HG02571 (cell line): ENCODE results near the gene ANO3.
"Not testable (repeated sequence)": the region's sequence is repeated elsewhere in the genome, so short reads cannot be mapped to it uniquely, and the experiment has no call there.

ENCODE experiments used
- ATAC-seq: cut with Tn5 transposase; IDR thresholded peaks from one replicate; pipeline ENCODE4 v1.9.1; 2021; ENCODE audit warnings: mild to moderate bottlenecking, moderate library complexity; ENCODE audit not compliant: unreplicated experiment

Gene ANO3

DNA sequence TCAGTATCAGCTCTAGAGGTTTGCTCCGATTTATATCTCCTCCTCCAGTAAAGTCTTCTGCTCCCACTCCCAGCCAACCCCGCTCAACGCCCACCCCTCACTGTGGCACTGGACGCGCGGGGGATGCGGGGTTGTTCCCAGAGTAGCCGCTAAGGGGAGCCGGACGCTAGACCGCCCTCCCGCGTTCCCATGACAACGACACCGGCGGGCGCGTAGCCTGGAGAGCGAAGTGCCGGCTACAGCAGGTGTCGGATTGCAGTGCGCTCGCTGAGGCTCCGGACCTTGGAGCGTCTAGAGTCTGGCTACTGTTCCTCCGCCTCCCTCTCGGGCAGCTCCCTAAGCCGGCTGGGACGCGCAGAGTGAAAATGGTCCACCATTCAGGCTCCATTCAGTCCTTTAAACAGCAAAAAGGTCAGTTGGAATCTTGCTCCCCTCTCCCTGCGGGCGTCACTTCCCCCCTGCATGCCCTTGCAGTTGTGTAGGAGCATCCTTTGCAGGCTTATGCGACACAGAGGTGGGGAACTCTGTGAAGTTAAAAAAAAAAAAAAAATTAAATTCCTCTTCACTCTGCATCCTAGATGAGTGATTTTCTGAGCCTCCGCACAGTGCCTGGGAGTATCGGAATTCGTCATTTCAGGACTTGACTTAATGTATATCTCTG is at the start of gene ANO3:
Gene ANO3, plus strand, starts transcription at position 220 of the 661 bp plus-strand sequence. Its CDS starts 146 bp downstream, at position 366.
- no peak for ATAC-seq

DNA sequence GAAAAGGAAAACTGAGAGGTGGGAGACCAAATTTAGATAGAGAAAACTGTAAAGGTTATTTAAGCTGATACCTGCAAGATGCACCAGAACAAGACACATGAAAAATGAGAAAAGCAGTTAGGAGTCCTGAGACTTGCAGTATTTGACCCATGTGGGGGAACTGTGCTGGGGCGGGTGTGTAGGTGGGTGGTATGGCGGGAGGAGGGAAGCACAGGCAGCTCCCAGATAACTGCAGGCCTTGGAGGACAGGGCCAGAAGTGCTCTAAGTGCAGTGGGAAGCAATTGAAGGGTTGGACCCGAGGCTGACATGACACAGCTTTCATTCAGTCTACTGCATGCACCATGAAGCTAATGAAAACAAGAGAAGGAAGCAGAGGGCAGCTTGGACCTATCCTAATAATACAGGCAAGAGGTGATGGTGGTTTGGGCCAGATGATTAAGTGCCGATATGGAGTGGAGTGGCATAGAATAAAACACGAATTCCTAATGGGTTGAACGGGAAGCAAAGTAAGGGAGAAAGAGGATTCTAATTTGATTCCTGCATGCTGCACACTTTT is 48.0 kb upstream of the ANO3 start:
- no peak for ATAC-seq

DNA sequence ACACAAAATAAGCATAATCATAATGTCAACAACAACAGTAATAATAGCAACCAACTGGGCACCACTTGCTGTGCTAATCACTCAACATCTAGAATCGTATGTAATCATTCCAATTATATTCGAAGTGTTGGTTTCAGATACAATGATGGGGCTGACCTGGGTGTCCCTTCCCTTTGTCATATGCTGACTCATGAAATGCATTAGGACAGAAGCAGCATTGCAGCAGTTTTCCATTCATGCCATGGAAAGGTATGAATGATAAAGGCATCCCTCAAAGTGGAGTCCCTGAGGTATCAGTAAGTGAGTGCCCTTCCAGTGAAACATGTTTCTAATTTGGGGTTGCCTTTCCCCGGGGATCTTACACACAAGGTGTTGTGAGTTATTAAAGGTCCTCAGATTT is 46.3 kb upstream of the ANO3 start:
- no peak for ATAC-seq

DNA sequence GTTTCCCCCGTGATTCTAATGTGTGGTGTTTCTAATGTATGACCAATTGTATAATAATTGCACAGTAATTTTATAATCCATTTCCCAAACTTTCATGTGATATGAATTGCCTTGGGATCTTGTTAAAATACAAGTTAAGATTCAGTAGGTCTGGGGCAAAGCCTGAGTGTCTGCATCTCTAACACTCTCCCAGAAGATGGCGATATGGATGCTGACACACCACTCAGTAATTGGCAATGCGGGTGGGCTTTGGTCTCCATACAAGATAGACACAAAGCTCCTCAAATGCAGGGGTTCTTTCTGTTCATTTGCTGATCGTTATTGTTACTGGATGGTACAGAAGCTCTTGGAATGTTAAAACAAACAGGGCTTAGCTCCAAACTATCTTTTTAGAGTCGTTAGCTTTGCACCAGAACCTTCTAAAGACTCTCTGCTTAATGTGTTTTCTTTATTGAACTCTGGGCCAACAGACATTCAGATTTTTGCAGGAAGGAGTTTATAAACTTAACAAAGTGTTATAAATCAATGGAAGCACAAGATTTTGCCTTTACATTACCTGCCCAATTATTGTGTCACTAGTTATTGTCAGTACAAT is 45.4 kb upstream of the ANO3 start:
- ATAC-seq = no peak

GRCh38 chr11:26287067-26287518 is 44.8 kb upstream of the ANO3 start:
- no peak for ATAC-seq

GRCh38 chr11:26297189-26297975 is 34.5 kb upstream of the ANO3 start:
- no peak for ATAC-seq

DNA sequence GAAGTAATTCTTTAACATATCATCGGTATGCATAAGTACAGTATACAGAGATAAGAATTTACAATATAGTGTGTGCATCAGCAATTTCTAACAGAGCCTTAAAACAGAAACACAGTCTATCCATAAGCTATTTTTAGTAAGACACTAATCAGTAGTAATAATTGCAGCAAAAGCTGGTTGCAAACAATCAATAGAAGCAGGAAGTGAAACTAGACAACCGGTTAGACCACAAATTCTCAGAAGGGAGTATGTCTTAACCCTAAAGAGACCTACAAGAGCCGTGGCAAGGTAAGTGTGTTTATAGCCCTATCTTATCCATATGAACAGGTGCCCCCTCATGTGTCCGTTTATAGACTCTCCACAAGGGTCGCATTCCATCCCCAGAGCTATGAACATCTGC is 15.6 kb upstream of the ANO3 start:
- not testable (repeated sequence) for ATAC-seq

GRCh38 chr11:26319906-26320305 is 12.0 kb upstream of the ANO3 start:
- ATAC-seq = no peak

DNA sequence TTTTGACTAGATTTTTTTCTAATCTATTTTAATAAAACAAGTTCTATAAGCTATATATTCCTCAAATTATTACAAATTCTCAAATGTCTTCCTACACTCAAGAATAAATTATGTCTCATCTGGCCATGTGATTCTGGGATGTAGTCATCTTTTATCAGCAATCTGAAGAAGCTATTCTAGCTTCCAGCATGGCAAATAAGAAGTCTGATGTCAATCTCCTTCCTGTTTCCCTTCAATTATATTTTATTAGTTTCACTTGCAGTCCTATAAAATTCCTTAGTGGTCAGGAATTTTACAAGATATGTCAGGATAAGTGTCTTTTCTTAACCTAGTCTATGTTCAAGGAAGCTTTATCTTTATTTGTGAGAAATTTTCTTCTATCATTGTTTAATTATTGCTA is 10.4 kb upstream of the ANO3 start:
- ATAC-seq = no peak

- no peak for ATAC-seq
Observed at GRCh38 chr11:26322335-26323067, 9.4 kb upstream of the ANO3 start.

DNA sequence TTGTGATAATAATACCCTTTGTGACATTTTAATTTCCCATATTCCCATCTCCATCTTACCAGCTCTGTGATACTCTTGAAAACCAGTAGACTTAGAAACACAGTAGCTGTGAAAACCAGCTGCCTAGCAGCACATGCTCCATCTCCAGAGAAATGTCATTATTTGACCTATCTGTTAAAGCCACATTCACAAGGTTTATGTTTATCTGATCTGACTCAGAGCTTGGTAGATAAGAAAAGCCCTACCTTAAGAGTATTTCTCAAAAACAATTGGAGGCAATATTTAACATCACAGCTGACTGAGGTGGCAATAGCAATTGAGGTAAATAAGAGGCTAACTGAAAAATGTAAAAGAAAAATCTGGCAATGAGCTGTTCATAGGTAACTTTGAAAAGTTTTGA is 8.1 kb upstream of the ANO3 start:
- no peak for ATAC-seq

- ATAC-seq = no peak
Observed at GRCh38 chr11:26324270-26324669, 7.7 kb upstream of the ANO3 start.

DNA sequence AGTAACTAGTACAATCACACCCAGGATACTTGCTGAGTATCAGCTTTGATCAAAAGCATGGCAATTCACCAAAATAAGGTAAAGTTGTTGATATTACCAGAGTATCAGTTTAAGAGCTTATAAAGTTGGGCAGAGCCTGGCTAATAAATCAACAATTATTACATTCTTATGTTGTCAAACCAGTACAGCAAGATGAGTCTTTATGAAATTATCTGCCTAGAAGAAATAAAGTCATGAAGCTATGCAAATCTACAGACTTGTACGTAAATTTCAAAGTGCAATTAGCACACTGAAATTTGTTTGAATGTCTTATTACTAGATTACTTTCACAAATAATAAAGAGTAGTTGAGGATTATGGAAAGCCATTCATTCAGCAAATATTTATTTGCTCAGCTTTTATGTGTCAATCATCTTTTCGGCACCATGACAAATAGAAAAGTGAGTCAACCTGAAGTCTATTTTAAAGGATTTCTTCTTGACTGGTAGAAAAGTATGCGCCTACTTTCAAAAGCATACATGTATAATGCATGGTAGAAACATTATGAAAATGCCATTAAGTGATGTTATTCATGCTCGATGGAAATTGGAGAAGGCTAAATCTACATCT is 5.0 kb upstream of the ANO3 start:
- ATAC-seq = no peak

- no peak for ATAC-seq
Observed at GRCh38 chr11:26329206-26329605, 2.7 kb upstream of the ANO3 start.

- no peak for ATAC-seq
Observed at GRCh38 chr11:26330262-26330661, 1.7 kb upstream of the ANO3 start.

GRCh38 chr11:26332572-26332915 is 614 bp downstream of the ANO3 start:
- ATAC-seq = no peak

GRCh38 chr11:26333906-26334305 is 2.0 kb downstream of the ANO3 start:
- ATAC-seq = no peak

- ATAC-seq = no peak
Observed at GRCh38 chr11:26335903-26336302, 4.0 kb downstream of the ANO3 start.

GRCh38 chr11:26344647-26345046 is 12.7 kb downstream of the ANO3 start:
- no peak for ATAC-seq

DNA sequence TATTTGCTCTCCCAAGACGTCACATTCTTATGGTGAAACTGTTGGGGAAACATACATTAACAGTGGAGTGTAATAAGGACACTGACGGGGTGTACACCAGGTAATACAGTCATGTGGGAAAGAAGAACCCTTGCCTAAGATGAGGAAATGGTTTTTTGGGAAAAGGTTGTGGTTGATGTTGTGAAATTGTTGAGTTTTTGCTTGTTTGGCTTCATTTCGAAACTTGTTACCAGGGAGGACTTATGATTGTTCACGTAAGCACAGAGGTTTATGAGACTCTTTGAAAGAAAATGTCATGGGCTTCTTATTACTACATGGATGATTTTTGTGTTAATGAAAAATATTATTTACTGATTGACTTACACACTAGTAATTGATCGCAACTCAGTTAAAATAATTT is 16.8 kb downstream of the ANO3 start:
- ATAC-seq = no peak

DNA sequence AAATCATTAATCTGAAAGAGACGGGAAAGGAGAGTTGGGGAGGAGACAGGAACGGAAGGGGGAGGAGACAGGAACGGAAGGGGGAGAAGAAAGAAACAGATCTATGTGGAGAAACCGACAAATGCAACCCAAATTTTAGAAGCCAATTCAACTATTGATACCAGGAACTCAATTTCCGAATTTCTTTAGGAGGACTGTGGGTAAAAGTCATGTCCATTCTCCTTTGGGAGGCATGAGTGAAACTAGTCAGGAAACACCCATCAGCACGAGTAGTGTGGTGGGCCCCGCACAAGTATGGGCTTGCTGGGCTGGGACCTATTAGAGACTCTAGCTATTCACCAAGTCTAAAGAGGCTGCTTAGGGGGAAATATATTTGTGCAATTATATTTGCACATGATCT is 18.1 kb downstream of the ANO3 start:
- ATAC-seq = no peak
